GM12878 (cell line): ENCODE data around the gene ASIC1. TPM values are rescaled to one million over a fixed set of nuclear protein-coding genes. Genes with fewer than 3 reads are reported as not detected.

ENCODE experiments used
- ATAC-seq: fragments of 200-7000 bp; cut with Tn5 transposase; 3 replicates; pipeline ENCODE4 v1.9.1; 2020; ENCODE audit warnings: mild to moderate bottlenecking, moderate library complexity
- BruUV-seq: library from RNA; stranded (reverse); fragments of 400-500 nt; replicated peaks from 2 replicates; lab custom pipeline; 2021; lab: Mats Ljungman, UMichigan
- CTCF ChIA-PET: fragments of 300-600 bp; sonication (Branson Sonifier 250); formaldehyde crosslinking; extraction: SDS; loops from one replicate; lab custom pipeline; 2021; ENCODE audit warnings: inconsistent platforms; lab: Yijun Ruan, JAX
- POLR2A ChIA-PET: fragments of 350-600 bp; formaldehyde crosslinking; extraction: SDS; loops from one replicate; lab custom pipeline; 2021; ENCODE audit warnings: inconsistent platforms; lab: Charles Lee
- RAD21 ChIA-PET: fragments of 300-600 bp; sonication (Branson Sonifier 250); formaldehyde crosslinking; loops from one replicate; lab custom pipeline; 2023; ENCODE audit warnings: antibody characterized with exemption; ENCODE audit not compliant: unreplicated experiment; lab: Charles Lee
- SMC1A ChIA-PET: fragments of 300-600 bp; sonication (Branson Sonifier 250); formaldehyde crosslinking; loops from one replicate; lab custom pipeline; 2023; ENCODE audit not compliant: unreplicated experiment, uncharacterized antibody; lab: Charles Lee
- DNase-seq: peaks from one replicate; pipeline ENCODE4 v3.0.0-alpha.2; 2011; ENCODE audit warnings: low read depth, low spot score
- FAIRE-seq: peaks from 3 replicates; lab custom pipeline; 2011; peaks lifted over from hg19 to GRCh38; lab: Jason Lieb, UNC
- H2AFZ ChIP-seq: 2 replicates; pipeline ENCODE4 v1.6.0; 2011; ENCODE audit warnings: low read depth, low read length, control low read depth; ENCODE audit not compliant: control insufficient read depth
- H3K27ac ChIP-seq: 2 replicates; pipeline ENCODE4 v1.5.1; 2011; ENCODE audit warnings: control low read depth; ENCODE audit not compliant: control insufficient read depth, insufficient read depth
- H3K27me3 ChIP-seq, 2 experiments: replicated peaks in 1 of 2; 2 replicates each; pipeline versions ENCODE4 v1.6.0 to v1.6.1; 2011; ENCODE audit warnings: low read length in 1 of 2; ENCODE audit not compliant: control insufficient read depth in 2 of 2, insufficient read depth in 2 of 2
- H3K36me3 ChIP-seq, 2 experiments: 2 replicates each; pipeline ENCODE4 v1.5.1; 2011; ENCODE audit warnings: low read length in 1 of 2; ENCODE audit not compliant: control insufficient read depth in 2 of 2, insufficient read depth in 2 of 2
- H3K4me1 ChIP-seq: 2 replicates; pipeline ENCODE4 v1.6.1; 2011; ENCODE audit warnings: mild to moderate bottlenecking, low read length, moderate library complexity, mixed read lengths; ENCODE audit not compliant: control insufficient read depth, insufficient read depth
- H3K4me2 ChIP-seq: 2 replicates; pipeline ENCODE4 v1.6.0; 2011; ENCODE audit warnings: control low read depth; ENCODE audit not compliant: control insufficient read depth, insufficient read depth
- H3K4me3 ChIP-seq: fragments of 200-600 bp; sonication (generic); 2 replicates; pipeline ENCODE4 v1.5.1; 2016
- H3K79me2 ChIP-seq: 2 replicates; pipeline ENCODE4 v1.6.0; 2011; ENCODE audit warnings: low read length; ENCODE audit not compliant: control insufficient read depth, insufficient read depth
- H3K9ac ChIP-seq: 2 replicates; pipeline ENCODE4 v1.8.0; 2011; ENCODE audit warnings: low read length, control low read depth, mixed read lengths; ENCODE audit not compliant: control insufficient read depth, insufficient read depth
- H3K9me3 ChIP-seq: replicated peaks from 3 replicates; pipeline ENCODE4 v1.5.1; 2011; ENCODE audit warnings: mild to moderate bottlenecking, low read length; ENCODE audit not compliant: control insufficient read depth, insufficient read depth
- H4K20me1 ChIP-seq: 2 replicates; pipeline ENCODE4 v1.6.0; 2011; ENCODE audit not compliant: control insufficient read depth, insufficient read depth
- BRCA1 ChIP-seq: IDR thresholded peaks from 2 replicates; pipeline ENCODE4 v1.6.1; 2011; ENCODE audit warnings: low read depth, low read length, improper control_type of control experiment
- CBFB ChIP-seq: IDR thresholded peaks from 2 replicates; pipeline ENCODE4 v1.6.1; 2016; ENCODE audit warnings: antibody characterized with exemption, low read depth
- IKZF2 ChIP-seq, 2 experiments: fragments of 450-650 bp; IDR thresholded peaks; 2 replicates each; pipeline ENCODE4 v1.6.1; 2017; ENCODE audit warnings: mild to moderate bottlenecking in 2 of 2, moderate library complexity in 2 of 2
- PML ChIP-seq: IDR thresholded peaks from 2 replicates; pipeline ENCODE4 v1.6.1; 2012; ENCODE audit warnings: low read length, inconsistent platforms
- SMAD5 ChIP-seq: IDR thresholded peaks from 2 replicates; pipeline ENCODE4 v1.6.1; 2016; ENCODE audit warnings: antibody characterized with exemption, low read depth
- STAT3 ChIP-seq: IDR thresholded peaks from 2 replicates; pipeline ENCODE4 v1.6.1; 2011; ENCODE audit warnings: low read depth, low read length, improper control_type of control experiment
- TARDBP ChIP-seq: IDR thresholded peaks from 2 replicates; pipeline ENCODE4 v1.6.1; 2016; ENCODE audit warnings: borderline replicate concordance
- WGBS: methylation state at CpG from one replicate; pipeline ENCODE4 v1.1.6; 2016; ENCODE audit warnings: low lambda C conversion rate; ENCODE audit not compliant: insufficient replicate concordance, insufficient coverage; ENCODE audit errors: missing lambda C conversion rate; 5-methylcytosine and 5-hydroxymethylcytosine counted together
- in situ Hi-C: fragments of 300-500 bp; cut with MboI; formaldehyde crosslinking; loops from 9 replicates; pipeline ENCODE4 v1.14.3; 2018; ENCODE audit warnings: mixed read lengths
- intact Hi-C: fragments of 100-400 bp; cut with micrococcal nuclease; formaldehyde crosslinking; loops from one replicate; pipeline ENCODE4 v1.14.2; 2022; ENCODE audit not compliant: unreplicated experiment
- polyA plus RNA-seq, 11 experiments: library from polyadenylated mRNA; depleted of rRNA in 4 of 11; unstranded in 6 of 11; stranded (reverse) in 5 of 11; fragments of >200 nt; fragmentation: Nextera tagmentation in 4 of 11; fragmentation: Illumina TruSeq in 1 of 11; extraction: Ambion mirVana in 4 of 11; extraction: Trizol in 1 of 11; gene quantifications; 1 replicate in 1 of 11; 2 replicates in 10 of 11; pipeline versions ENCODE4 v1.2.1 to v1.2.3, GENCODE V29; 2011 to 2016; ENCODE audit warnings: inconsistent platforms in 2 of 11, missing spikeins in 2 of 11, low read depth in 1 of 11
- total RNA-seq, 4 experiments: library from RNA; depleted of rRNA in 3 of 4; stranded (reverse); fragments of >200 nt in 3 of 4; fragmentation: Illumina TruSeq in 1 of 4; extraction: Trizol in 1 of 4; gene quantifications; 2 replicates each; pipeline versions ENCODE4 v1.2.1 to v1.2.3, GENCODE V29; 2013 to 2021
- TF ChIP-seq, protein P1 (sequence below): fragments of 450-650 bp; IDR thresholded peaks from 2 replicates; pipeline ENCODE4 v1.6.1; 2017; ENCODE audit warnings: mild to moderate bottlenecking, moderate library complexity
- TF ChIP-seq, protein P2 (sequence below): IDR thresholded peaks from 2 replicates; pipeline ENCODE4 v1.6.1; 2012; ENCODE audit warnings: mild to moderate bottlenecking, low read depth, low read length
- TF ChIP-seq, protein P3 (sequence below), 3 experiments: IDR thresholded peaks in 2 of 3; conservative IDR thresholded peaks in 1 of 3; 2 replicates each; pipeline ENCODE4 v1.5.1; 2011; ENCODE audit warnings: low read depth in 3 of 3, low read length in 3 of 3, mild to moderate bottlenecking in 3 of 3, control low read depth in 2 of 3, moderate library complexity in 2 of 3, inconsistent platforms in 1 of 3, mixed read lengths in 1 of 3; ENCODE audit not compliant: control insufficient read depth in 2 of 3, insufficient read depth in 1 of 3; ENCODE audit errors: extremely low read depth in 1 of 3
- TF ChIP-seq, protein P4 (sequence below): fragments of 450-650 bp; IDR thresholded peaks from 2 replicates; pipeline ENCODE4 v1.6.1; 2018; ENCODE audit warnings: mild to moderate bottlenecking, low read depth, moderate library complexity; ENCODE audit not compliant: partially characterized antibody

Gene ASIC1
- total and polyA plus RNA-seq, 10 of the 15 experiments (the other 5 are each of a cell fraction or from before 2014, with no cell fraction given): 0.02 to 0.28 (median 0.21) TPM; not detected in 4

DNA sequence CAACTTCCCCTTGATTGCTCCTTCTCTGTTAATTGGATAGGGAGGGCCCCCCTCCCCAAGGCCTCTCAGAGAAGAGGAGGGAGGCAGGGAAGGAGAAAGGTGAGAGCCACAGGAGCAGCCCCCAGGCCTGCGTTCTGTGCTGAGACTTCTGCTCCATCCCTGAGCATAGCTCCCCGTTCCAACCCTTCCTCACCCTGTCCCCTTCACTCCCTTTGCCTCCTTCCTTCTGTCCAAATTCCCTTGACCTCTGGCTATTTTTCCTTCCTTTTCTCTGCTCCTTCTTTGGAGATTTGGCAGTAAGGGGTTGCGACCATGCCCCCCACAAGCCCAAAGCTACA is 788 bp upstream of the ASIC1 start:
- POLR2A ChIA-PET: no interaction called here
- SMC1A ChIA-PET: interaction anchor here (1.0 to 3.3 kb wide), 6 partner anchors 9 to 232 kb away, joined by 3 to 25 read pairs (median 4); no protein-coding TSS in a partner anchor
- 0 out of 2 replicates have a peak, but pooled peaks cover 4% of the 10 kb centered on the region for H3K4me1 ChIP-seq
- H3K36me3 ChIP-seq: no peaks in the 10 kb centered on the region
- CTCF ChIA-PET: interaction anchor here (0.6 to 5.0 kb wide), 22 partner anchors 9 to 435 kb away, joined by 3 to 73 read pairs (median 4); partner anchors contain the start of gene RACGAP1
- H3K4me3 ChIP-seq: no peak overlapping the region
- RAD21 ChIA-PET: interaction anchor here (0.7 to 4.1 kb wide), 4 partner anchors 18 to 111 kb away, joined by 4 to 31 read pairs (median 7); no protein-coding TSS in a partner anchor
- peaks cover 10 to 17% of the 10 kb centered on the region in 2 experiments; a peak in 3 of 4 replicates for H3K27me3 ChIP-seq
- H4K20me1 ChIP-seq: no peaks in the 10 kb centered on the region
- intact Hi-C loops (loop anchor here (1.0 to 10.0 kb wide), 3 partner anchors 18 to 192 kb away; no protein-coding TSS in a partner anchor), in situ Hi-C loops (no loop called here)
- H2AFZ ChIP-seq: no peak overlapping the region
- no peak overlapping the region for H3K9ac ChIP-seq
- H3K4me2 ChIP-seq: peak overlapping the region; percentile 86; the same call in 1 of the 2 replicates
- no TSS peak for BruUV-seq
- no peaks in the 10 kb centered on the region for H3K9me3 ChIP-seq
- H3K79me2 ChIP-seq: no peaks in the 10 kb centered on the region
- WGBS: 41% methylated on average over 3 of the region's 3 CpGs
- no peak; the same call in 2 of the 3 replicates for ATAC-seq
- no peak for DNase-seq
- no peak for FAIRE-seq
- no peak overlapping the region for H3K27ac ChIP-seq
- TF ChIP-seq, protein P1, sequence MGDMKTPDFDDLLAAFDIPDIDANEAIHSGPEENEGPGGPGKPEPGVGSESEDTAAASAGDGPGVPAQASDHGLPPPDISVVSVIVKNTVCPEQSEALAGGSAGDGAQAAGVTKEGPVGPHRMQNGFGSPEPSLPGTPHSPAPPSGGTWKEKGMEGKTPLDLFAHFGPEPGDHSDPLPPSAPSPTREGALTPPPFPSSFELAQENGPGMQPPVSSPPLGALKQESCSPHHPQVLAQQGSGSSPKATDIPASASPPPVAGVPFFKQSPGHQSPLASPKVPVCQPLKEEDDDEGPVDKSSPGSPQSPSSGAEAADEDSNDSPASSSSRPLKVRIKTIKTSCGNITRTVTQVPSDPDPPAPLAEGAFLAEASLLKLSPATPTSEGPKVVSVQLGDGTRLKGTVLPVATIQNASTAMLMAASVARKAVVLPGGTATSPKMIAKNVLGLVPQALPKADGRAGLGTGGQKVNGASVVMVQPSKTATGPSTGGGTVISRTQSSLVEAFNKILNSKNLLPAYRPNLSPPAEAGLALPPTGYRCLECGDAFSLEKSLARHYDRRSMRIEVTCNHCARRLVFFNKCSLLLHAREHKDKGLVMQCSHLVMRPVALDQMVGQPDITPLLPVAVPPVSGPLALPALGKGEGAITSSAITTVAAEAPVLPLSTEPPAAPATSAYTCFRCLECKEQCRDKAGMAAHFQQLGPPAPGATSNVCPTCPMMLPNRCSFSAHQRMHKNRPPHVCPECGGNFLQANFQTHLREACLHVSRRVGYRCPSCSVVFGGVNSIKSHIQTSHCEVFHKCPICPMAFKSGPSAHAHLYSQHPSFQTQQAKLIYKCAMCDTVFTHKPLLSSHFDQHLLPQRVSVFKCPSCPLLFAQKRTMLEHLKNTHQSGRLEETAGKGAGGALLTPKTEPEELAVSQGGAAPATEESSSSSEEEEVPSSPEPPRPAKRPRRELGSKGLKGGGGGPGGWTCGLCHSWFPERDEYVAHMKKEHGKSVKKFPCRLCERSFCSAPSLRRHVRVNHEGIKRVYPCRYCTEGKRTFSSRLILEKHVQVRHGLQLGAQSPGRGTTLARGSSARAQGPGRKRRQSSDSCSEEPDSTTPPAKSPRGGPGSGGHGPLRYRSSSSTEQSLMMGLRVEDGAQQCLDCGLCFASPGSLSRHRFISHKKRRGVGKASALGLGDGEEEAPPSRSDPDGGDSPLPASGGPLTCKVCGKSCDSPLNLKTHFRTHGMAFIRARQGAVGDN: no peak
- TF ChIP-seq CBFB (no peak), IKZF2 (IDR thresholded peaks at IDR 0.05) (no peak), TARDBP (no peak), STAT3 (no peak), BRCA1 (no peak), SMAD5 (no peak), PML (no peak)
- TF ChIP-seq, protein P2, sequence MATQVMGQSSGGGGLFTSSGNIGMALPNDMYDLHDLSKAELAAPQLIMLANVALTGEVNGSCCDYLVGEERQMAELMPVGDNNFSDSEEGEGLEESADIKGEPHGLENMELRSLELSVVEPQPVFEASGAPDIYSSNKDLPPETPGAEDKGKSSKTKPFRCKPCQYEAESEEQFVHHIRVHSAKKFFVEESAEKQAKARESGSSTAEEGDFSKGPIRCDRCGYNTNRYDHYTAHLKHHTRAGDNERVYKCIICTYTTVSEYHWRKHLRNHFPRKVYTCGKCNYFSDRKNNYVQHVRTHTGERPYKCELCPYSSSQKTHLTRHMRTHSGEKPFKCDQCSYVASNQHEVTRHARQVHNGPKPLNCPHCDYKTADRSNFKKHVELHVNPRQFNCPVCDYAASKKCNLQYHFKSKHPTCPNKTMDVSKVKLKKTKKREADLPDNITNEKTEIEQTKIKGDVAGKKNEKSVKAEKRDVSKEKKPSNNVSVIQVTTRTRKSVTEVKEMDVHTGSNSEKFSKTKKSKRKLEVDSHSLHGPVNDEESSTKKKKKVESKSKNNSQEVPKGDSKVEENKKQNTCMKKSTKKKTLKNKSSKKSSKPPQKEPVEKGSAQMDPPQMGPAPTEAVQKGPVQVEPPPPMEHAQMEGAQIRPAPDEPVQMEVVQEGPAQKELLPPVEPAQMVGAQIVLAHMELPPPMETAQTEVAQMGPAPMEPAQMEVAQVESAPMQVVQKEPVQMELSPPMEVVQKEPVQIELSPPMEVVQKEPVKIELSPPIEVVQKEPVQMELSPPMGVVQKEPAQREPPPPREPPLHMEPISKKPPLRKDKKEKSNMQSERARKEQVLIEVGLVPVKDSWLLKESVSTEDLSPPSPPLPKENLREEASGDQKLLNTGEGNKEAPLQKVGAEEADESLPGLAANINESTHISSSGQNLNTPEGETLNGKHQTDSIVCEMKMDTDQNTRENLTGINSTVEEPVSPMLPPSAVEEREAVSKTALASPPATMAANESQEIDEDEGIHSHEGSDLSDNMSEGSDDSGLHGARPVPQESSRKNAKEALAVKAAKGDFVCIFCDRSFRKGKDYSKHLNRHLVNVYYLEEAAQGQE: no peak
- TF ChIP-seq, protein P3, sequence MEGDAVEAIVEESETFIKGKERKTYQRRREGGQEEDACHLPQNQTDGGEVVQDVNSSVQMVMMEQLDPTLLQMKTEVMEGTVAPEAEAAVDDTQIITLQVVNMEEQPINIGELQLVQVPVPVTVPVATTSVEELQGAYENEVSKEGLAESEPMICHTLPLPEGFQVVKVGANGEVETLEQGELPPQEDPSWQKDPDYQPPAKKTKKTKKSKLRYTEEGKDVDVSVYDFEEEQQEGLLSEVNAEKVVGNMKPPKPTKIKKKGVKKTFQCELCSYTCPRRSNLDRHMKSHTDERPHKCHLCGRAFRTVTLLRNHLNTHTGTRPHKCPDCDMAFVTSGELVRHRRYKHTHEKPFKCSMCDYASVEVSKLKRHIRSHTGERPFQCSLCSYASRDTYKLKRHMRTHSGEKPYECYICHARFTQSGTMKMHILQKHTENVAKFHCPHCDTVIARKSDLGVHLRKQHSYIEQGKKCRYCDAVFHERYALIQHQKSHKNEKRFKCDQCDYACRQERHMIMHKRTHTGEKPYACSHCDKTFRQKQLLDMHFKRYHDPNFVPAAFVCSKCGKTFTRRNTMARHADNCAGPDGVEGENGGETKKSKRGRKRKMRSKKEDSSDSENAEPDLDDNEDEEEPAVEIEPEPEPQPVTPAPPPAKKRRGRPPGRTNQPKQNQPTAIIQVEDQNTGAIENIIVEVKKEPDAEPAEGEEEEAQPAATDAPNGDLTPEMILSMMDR (IDR thresholded peaks at IDR 0.05 in 2 of 3, conservative IDR thresholded peaks at IDR 0.05 in 1 of 3; ENCODE audit: control insufficient read depth in 2 of 3, extremely low read depth in 1 of 3, insufficient read depth in 1 of 3, low read depth in 3 of 3, low read length in 3 of 3): no peak
- TF ChIP-seq, protein P4, sequence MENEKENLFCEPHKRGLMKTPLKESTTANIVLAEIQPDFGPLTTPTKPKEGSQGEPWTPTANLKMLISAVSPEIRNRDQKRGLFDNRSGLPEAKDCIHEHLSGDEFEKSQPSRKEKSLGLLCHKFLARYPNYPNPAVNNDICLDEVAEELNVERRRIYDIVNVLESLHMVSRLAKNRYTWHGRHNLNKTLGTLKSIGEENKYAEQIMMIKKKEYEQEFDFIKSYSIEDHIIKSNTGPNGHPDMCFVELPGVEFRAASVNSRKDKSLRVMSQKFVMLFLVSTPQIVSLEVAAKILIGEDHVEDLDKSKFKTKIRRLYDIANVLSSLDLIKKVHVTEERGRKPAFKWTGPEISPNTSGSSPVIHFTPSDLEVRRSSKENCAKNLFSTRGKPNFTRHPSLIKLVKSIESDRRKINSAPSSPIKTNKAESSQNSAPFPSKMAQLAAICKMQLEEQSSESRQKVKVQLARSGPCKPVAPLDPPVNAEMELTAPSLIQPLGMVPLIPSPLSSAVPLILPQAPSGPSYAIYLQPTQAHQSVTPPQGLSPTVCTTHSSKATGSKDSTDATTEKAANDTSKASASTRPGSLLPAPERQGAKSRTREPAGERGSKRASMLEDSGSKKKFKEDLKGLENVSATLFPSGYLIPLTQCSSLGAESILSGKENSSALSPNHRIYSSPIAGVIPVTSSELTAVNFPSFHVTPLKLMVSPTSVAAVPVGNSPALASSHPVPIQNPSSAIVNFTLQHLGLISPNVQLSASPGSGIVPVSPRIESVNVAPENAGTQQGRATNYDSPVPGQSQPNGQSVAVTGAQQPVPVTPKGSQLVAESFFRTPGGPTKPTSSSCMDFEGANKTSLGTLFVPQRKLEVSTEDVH: no peak
